Amniotic epithelial cell (primary cell): ENCODE measurements around the gene INCA1.

Experiments used
- DNase-seq: peaks from one replicate; pipeline ENCODE4 v3.0.0-alpha.2; 2010; ENCODE audit warnings: low read depth

INCA1 gene

GRCh38 chr17:4948166-4948930 is 49.0 kb downstream of the INCA1 start, which contains the start of gene PFN1:
Gene PFN1 (minus strand): TSS chr17:4948530. CDS start chr17:4948394, 136 bp downstream.
- DNase-seq, result peak; percentile 93

- peak; percentile 54 for DNase-seq
Measured at GRCh38 chr17:4947411-4948165, 49.7 kb downstream of the INCA1 start.

GRCh38 chr17:4947010-4947410 is 50.3 kb downstream of the INCA1 start:
- DNase-seq, result no peak

GRCh38 chr17:4946312-4946976 is 50.9 kb downstream of the INCA1 start:
- DNase-seq, result no peak

GRCh38 chr17:4945944-4946280 is 51.4 kb downstream of the INCA1 start:
- DNase-seq, result no peak

GRCh38 chr17:4945176-4945943 is 52.0 kb downstream of the INCA1 start:
- peak; percentile 87 for DNase-seq

GRCh38 chr17:4944554-4945175 is 52.7 kb downstream of the INCA1 start:
- DNase-seq, result no peak

GRCh38 chr17:4944163-4944553 is 53.2 kb downstream of the INCA1 start:
- peak; percentile 52 for DNase-seq

- no peak for DNase-seq
Measured at GRCh38 chr17:4942760-4943508, 54.4 kb downstream of the INCA1 start.

GRCh38 chr17:4941319-4941610 is 56.1 kb downstream of the INCA1 start:
- no peak for DNase-seq

GRCh38 chr17:4940555-4941318 is 56.6 kb downstream of the INCA1 start:
- DNase-seq, result no peak

- peak; percentile 99 for DNase-seq
Measured at GRCh38 chr17:4939796-4940554, 57.3 kb downstream of the INCA1 start, which contains the start of the genes RNF167 and SLC25A11. Gene RNF167 (plus strand): TSS chr17:4940268. CDS start chr17:4940910, 642 bp downstream. Gene SLC25A11 (minus strand): TSS chr17:4940046. CDS start chr17:4939910, 136 bp downstream.

- no peak for DNase-seq
Measured at GRCh38 chr17:4939546-4939795, 57.9 kb downstream of the INCA1 start.

- DNase-seq, result no peak
Measured at GRCh38 chr17:4938688-4939545, 58.4 kb downstream of the INCA1 start.
